Coronary artery (tissue), 2 donors: ENCODE data around the gene EBF4.

Experiments
- DNase-seq: peaks from one replicate; pipeline ENCODE4 v3.0.0-alpha.2; 2017; ENCODE audit warnings: low spot score
- H3K27ac ChIP-seq, 2 donors: fragments of 200-600 bp; sonication (generic); one replicate each; pipeline ENCODE4 v1.5.1; 2016 to 2019
- H3K4me3 ChIP-seq: fragments of 200-600 bp; sonication (generic); 2 replicates; pipeline ENCODE4 v1.5.1; 2016; ENCODE audit warnings: mild to moderate bottlenecking, moderate library complexity
- TF ChIP-seq, protein P1 (sequence below): fragments of 200-600 bp; sonication (generic); IDR thresholded peaks from one replicate; pipeline ENCODE4 v1.5.1; 2019; ENCODE audit warnings: antibody characterized with exemption

The EBF4 gene

GRCh38 chr20:2760297-2760951, 67.8 kb downstream of the EBF4 start:
- no peak for DNase-seq

DNA sequence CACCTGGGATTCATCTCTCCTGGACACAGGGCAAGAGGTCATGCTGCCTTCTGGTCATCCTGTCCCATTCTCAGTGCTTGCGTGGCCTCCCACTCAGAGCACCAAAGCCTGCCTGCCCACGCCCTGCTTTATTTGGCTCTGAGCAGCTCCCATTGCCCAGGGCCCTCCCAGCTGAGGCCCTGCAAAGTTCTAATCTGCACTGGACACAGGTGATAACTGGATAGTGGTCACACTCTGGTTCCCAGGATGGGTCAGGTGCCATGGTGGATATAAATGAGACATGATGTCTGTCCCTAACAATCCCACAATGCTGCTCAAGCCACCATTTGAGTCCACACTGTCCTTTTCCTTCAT, 68.3 kb downstream of the EBF4 start:
- no peak for DNase-seq
- TF ChIP-seq, protein P1, sequence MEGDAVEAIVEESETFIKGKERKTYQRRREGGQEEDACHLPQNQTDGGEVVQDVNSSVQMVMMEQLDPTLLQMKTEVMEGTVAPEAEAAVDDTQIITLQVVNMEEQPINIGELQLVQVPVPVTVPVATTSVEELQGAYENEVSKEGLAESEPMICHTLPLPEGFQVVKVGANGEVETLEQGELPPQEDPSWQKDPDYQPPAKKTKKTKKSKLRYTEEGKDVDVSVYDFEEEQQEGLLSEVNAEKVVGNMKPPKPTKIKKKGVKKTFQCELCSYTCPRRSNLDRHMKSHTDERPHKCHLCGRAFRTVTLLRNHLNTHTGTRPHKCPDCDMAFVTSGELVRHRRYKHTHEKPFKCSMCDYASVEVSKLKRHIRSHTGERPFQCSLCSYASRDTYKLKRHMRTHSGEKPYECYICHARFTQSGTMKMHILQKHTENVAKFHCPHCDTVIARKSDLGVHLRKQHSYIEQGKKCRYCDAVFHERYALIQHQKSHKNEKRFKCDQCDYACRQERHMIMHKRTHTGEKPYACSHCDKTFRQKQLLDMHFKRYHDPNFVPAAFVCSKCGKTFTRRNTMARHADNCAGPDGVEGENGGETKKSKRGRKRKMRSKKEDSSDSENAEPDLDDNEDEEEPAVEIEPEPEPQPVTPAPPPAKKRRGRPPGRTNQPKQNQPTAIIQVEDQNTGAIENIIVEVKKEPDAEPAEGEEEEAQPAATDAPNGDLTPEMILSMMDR = no peak
- no peak overlapping the region for H3K27ac ChIP-seq
- no peak overlapping the region for H3K4me3 ChIP-seq

More at GRCh38 chr20:2760297-2760951, 67.8 kb downstream of the EBF4 start:
- no peak overlapping the region for H3K4me3 ChIP-seq
- TF ChIP-seq, protein P1 = no peak
- no peak overlapping the region for H3K27ac ChIP-seq

DNA sequence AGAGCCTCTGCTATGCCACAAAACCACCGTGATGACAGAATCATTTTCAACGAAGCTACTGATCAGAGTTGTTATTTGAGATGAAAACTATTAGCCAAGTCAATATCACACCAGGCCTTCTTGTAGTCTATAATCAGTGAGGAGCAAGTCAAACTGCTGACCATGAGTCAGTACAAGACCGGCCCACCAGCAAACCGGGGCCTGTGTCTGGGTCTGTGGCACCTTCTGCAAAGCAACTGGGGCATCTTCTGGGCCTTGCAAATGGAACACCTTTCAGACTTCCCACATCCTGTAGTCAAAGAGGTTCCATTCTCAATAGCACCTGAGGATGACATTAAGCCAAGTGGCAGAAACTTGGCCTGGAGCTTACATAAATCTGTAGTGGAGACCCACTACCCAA, 69.3 kb downstream of the EBF4 start:
- TF ChIP-seq, protein P1 = no peak
- DNase-seq = no peak
- Histone ChIP-seq H3K27ac (no peak overlapping the region), H3K4me3 (no peak overlapping the region)

DNA sequence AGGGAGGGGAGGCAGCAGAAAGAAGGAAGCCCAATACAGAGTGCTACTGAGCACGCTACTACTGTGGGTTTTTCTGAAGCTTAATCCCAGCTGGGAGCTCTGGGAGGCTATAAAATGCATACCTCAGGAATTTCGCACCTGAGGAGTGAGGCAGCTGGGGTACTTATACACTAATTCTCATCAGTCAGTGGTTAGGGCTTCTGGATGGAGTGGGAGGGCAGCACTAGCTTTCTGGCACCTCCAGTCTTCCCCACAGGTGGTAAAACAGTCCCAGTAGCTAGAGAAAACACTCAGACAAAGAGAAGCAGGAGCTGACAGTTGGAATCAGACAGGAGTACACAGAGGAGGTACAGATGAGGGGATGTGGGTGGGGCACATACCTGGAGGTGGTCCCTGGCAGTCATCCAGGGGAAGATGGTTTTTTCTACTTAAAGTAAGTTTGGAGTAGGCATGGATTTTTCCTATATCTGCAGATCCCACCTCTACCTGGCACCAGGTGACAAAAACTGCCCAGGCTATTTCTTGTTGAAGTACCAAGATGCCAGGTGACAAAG, 70.1 kb downstream of the EBF4 start:
- DNase-seq = no peak
- TF ChIP-seq, protein P1 = no peak
- Histone ChIP-seq H3K27ac (no peak overlapping the region), H3K4me3 (no peak overlapping the region)

DNA sequence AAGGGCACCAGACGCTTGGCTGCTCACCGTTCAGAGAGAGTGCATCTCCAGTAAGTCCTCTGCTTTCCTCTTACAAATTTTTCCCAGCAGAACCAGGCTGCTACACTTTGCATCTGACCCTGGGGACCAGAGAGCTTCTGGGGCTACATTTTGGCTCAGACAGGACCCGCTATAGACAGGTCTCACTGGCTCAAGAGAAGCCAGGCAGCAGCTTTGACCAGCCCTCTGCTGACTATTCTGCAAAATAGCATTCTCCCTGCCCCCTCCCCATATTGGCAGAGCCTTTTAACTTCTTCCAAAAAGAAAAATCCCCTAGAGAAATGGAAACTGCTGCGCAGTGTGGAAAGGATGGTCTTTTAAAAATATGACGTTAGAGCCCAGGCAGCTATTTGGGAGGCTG, 70.6 kb downstream of the EBF4 start:
- TF ChIP-seq, protein P1 = no peak
- DNase-seq = no peak

DNA sequence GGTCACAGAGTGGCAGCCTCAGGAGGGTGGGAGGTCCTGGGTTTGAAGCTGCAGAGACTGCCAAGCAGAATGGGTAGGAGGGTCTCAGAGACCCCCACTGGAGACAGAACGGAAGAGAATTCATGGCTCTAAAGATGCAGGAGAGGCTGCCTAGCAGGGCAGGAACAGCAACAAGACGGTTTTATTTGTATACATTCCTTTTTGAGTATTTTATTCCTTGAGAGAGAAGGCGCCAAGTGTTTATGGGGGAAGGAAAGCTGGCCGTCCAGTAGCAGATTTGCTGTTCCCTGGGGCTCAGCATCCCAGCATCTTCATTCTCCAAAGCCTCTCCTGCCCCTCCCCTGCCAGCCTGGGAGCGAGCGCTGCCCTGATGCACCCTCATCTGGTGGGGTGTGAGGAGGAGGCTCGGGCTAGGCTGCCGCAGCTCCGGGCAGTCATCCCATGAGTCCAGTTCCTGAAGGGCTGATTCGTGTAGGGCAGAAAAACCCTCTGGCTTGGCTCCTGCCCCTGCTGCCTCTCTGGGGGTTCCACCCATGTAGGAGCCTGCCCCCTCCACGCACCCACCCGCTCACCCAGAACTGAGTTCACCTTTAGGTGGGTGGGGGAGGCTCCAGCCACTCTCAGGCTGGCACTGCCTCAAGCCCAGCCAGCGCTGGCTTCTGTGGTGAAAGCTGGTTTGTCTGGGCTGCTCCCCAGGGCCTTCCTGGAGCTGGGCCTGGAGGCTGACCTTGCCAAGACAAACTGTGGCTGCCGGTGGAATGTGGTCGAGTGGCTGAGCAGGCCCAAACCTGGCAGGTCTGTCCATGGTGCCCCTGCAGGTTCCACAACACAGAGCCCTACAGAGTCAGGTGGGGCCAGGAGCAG, 75.4 kb downstream of the EBF4 start:
- no peak overlapping the region for H3K27ac ChIP-seq
- peak overlapping the region; percentile 44 for H3K4me3 ChIP-seq
- TF ChIP-seq, protein P1 = no peak
- DNase-seq = no peak

More for the DNA sequence above, 70.6 kb downstream of the EBF4 start:
- Histone ChIP-seq H3K27ac (no peak overlapping the region), H3K4me3 (no peak overlapping the region)
